HG03432 (cell line): ENCODE data around the gene CD72.

Experiments
- ATAC-seq: cut with Tn5 transposase; IDR thresholded peaks from one replicate; pipeline ENCODE4 v1.9.1; 2021; ENCODE audit warnings: mild to moderate bottlenecking, moderate library complexity; ENCODE audit not compliant: unreplicated experiment

CD72 gene

GRCh38 chr9:35560625-35561337 lies 57.4 kb downstream of the CD72 start:
- no peak for ATAC-seq
